Neural cell (in vitro differentiated cells): ENCODE data around the gene PMAIP1. TPM values are rescaled to one million over a fixed set of nuclear protein-coding genes. Genes with fewer than 3 reads are reported as not detected.

Source experiments
- H2AFZ ChIP-seq: fragments of 200-600, 300-800 bp; sonication (generic), shearing (Covaris generic); 2 replicates; pipeline ENCODE4 v1.6.0; 2014; ENCODE audit warnings: low read depth, mild to moderate bottlenecking, antibody characterized with exemption, low read length, moderate library complexity
- H3F3A ChIP-seq: fragments of 200-600 bp; shearing (Covaris generic); 2 replicates; pipeline ENCODE4 v1.6.1; 2016; ENCODE audit warnings: mild to moderate bottlenecking, moderate library complexity, mixed read lengths, antibody characterized with exemption, low read length; ENCODE audit not compliant: insufficient read depth, poor library complexity, severe bottlenecking
- H3K27ac ChIP-seq: fragments of 200-600, 300-800 bp; sonication (generic), shearing (Covaris generic); 2 replicates; pipeline ENCODE4 v1.5.1; 2014; ENCODE audit warnings: mild to moderate bottlenecking, low read length, moderate library complexity
- H3K27me3 ChIP-seq: fragments of 300-800, 200-600 bp; sonication (generic), shearing (Covaris generic); 2 replicates; pipeline ENCODE4 v1.6.0; 2014; ENCODE audit warnings: mild to moderate bottlenecking, low read depth, low read length, moderate library complexity; ENCODE audit not compliant: insufficient read depth
- H3K36me3 ChIP-seq: fragments of 300-800, 200-600 bp; sonication (generic), shearing (Covaris generic); 2 replicates; pipeline ENCODE4 v1.5.1; 2014; ENCODE audit warnings: mild to moderate bottlenecking, antibody characterized with exemption, low read length, moderate library complexity; ENCODE audit not compliant: insufficient read depth
- H3K4me2 ChIP-seq: fragments of 300-800, 200-600 bp; sonication (generic), shearing (Covaris generic); 2 replicates; pipeline ENCODE4 v1.6.0; 2014; ENCODE audit warnings: mild to moderate bottlenecking, low read length
- H3K4me3 ChIP-seq: fragments of 300-800, 200-600 bp; sonication (generic), shearing (Covaris generic); 2 replicates; pipeline ENCODE4 v1.5.1; 2014; ENCODE audit warnings: mild to moderate bottlenecking, low read length, moderate library complexity
- H3K79me2 ChIP-seq: fragments of 200-600 bp; shearing (Covaris generic); replicated peaks from 2 replicates; pipeline ENCODE4 v1.6.0; 2014; ENCODE audit warnings: mild to moderate bottlenecking, low read length, moderate library complexity; ENCODE audit not compliant: insufficient read depth
- H3K9ac ChIP-seq: fragments of 300-800, 200-600 bp; sonication (generic), shearing (Covaris generic); 2 replicates; pipeline ENCODE4 v1.6.1; 2016; ENCODE audit warnings: mild to moderate bottlenecking, low read length, mixed read lengths
- H3K9me2 ChIP-seq: fragments of 200-600 bp; shearing (Covaris generic); 2 replicates; pipeline ENCODE4 v1.6.1; 2016; ENCODE audit warnings: mild to moderate bottlenecking, low read length, mixed read lengths; ENCODE audit not compliant: insufficient read depth
- H3K9me3 ChIP-seq: fragments of 200-600, 300-800 bp; sonication (generic), shearing (Covaris generic); 2 replicates; pipeline ENCODE4 v1.6.1; 2016; ENCODE audit warnings: mild to moderate bottlenecking, mixed run types, low read length, moderate library complexity, mixed read lengths
- H4K20me1 ChIP-seq: fragments of 200-600 bp; shearing (Covaris generic); 2 replicates; pipeline ENCODE4 v1.6.1; 2016; ENCODE audit warnings: mild to moderate bottlenecking, mixed run types; ENCODE audit not compliant: insufficient read depth
- CTCF ChIP-seq: fragments of 450-650 bp; IDR thresholded peaks from 2 replicates; pipeline ENCODE4 v1.5.1; 2014; ENCODE audit warnings: antibody characterized with exemption, mild to moderate bottlenecking, moderate library complexity; ENCODE audit not compliant: poor library complexity, severe bottlenecking
- EP300 ChIP-seq: fragments of 450-650 bp; conservative IDR thresholded peaks from 2 replicates; pipeline ENCODE4 v1.6.1; 2014; ENCODE audit warnings: antibody characterized with exemption, mild to moderate bottlenecking, moderate library complexity; ENCODE audit not compliant: poor library complexity, severe bottlenecking
- EZH2 ChIP-seq: fragments of 200-600, 300-800 bp; shearing (Covaris generic), sonication (generic); IDR thresholded peaks from 2 replicates; pipeline ENCODE4 v1.6.1; 2014; ENCODE audit warnings: antibody characterized with exemption, low read length, borderline replicate concordance, mild to moderate bottlenecking; ENCODE audit not compliant: insufficient read depth, poor library complexity, severe bottlenecking
- MXI1 ChIP-seq: fragments of 450-650 bp; conservative IDR thresholded peaks from 2 replicates; pipeline ENCODE4 v1.6.1; 2014; ENCODE audit warnings: antibody characterized with exemption, mild to moderate bottlenecking; ENCODE audit not compliant: poor library complexity, severe bottlenecking
- POLR2AphosphoS5 ChIP-seq: IDR thresholded peaks from 2 replicates; pipeline ENCODE4 v1.6.1; 2012
- RAD21 ChIP-seq: fragments of 450-650 bp; conservative IDR thresholded peaks from 2 replicates; pipeline ENCODE4 v1.6.1; 2014; ENCODE audit warnings: antibody characterized with exemption, mild to moderate bottlenecking, moderate library complexity
- SMC3 ChIP-seq: fragments of 450-650 bp; conservative IDR thresholded peaks from 2 replicates; pipeline ENCODE4 v1.6.1; 2014; ENCODE audit warnings: antibody characterized with exemption, mild to moderate bottlenecking, moderate library complexity; ENCODE audit not compliant: poor library complexity
- TAF1 ChIP-seq: IDR thresholded peaks from 2 replicates; pipeline ENCODE4 v1.6.1; 2012; ENCODE audit warnings: low read depth
- polyA plus RNA-seq: library from polyadenylated mRNA; depleted of rRNA; stranded (reverse); fragments of >200 nt; gene quantifications from 2 replicates; pipeline ENCODE4 v1.2.3, GENCODE V29; 2014
- TF ChIP-seq, protein P1 (sequence below): IDR thresholded peaks from 2 replicates; pipeline ENCODE4 v1.6.1; 2012; ENCODE audit warnings: borderline replicate concordance

The PMAIP1 gene
- polyA plus RNA-seq, 1 donor from 2014 or later, result 2.4 TPM

DNA sequence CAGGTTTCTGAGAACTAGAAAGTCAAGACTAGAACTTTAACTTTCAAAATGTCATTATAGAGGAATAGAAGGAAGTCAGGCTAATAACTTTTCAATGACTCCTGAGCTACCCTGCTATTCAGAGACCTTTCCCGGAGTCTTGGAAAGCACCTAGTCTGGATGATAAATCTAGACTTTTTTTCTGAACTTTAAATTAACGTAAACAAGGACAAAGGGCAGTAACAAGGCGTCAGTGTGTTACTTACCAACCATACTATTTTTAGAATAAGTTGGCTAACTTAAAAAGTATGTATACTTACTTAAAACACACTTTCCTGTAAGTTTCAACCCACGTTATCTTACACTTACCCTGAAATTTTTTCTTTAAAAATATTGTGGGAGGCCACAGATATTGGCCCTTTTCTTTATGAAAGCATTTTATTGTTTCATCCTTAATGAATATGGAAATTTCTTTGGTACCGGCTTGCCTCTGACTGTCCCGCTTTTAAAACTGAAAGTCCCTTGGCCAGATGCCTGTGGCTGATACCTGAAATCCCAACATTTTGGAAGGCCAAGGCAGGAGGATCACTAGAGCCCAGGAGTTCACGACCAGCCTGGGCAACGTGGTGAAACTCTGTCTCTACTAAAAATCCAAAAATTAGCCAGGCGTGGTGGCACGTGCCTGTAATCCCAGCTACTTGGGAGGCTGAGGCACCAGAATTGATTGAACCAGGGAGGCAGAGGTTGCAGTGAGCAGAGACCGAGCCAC, 9.7 kb downstream of the PMAIP1 start:
- Histone ChIP-seq H3K4me2 (no peak overlapping the region), H3K4me3 (no peak overlapping the region), H4K20me1 (no peaks in the 10 kb centered on the region), H3K27me3 (no peaks in the 10 kb centered on the region), H3K9me3 (no peaks in the 10 kb centered on the region), H3K79me2 (no peaks in the 10 kb centered on the region), H3F3A (no peaks in the 10 kb centered on the region), H2AFZ (no peak overlapping the region), H3K36me3 (no peaks in the 10 kb centered on the region), H3K9ac (no peak overlapping the region), H3K9me2 (no peaks in the 10 kb centered on the region), H3K27ac (no peak overlapping the region)
- TF ChIP-seq POLR2AphosphoS5 (no peak), MXI1 (no peak), EZH2 (no peak), EP300 (no peak), CTCF (no peak), RAD21 (no peak), SMC3 (no peak)
- TF ChIP-seq, protein P1, sequence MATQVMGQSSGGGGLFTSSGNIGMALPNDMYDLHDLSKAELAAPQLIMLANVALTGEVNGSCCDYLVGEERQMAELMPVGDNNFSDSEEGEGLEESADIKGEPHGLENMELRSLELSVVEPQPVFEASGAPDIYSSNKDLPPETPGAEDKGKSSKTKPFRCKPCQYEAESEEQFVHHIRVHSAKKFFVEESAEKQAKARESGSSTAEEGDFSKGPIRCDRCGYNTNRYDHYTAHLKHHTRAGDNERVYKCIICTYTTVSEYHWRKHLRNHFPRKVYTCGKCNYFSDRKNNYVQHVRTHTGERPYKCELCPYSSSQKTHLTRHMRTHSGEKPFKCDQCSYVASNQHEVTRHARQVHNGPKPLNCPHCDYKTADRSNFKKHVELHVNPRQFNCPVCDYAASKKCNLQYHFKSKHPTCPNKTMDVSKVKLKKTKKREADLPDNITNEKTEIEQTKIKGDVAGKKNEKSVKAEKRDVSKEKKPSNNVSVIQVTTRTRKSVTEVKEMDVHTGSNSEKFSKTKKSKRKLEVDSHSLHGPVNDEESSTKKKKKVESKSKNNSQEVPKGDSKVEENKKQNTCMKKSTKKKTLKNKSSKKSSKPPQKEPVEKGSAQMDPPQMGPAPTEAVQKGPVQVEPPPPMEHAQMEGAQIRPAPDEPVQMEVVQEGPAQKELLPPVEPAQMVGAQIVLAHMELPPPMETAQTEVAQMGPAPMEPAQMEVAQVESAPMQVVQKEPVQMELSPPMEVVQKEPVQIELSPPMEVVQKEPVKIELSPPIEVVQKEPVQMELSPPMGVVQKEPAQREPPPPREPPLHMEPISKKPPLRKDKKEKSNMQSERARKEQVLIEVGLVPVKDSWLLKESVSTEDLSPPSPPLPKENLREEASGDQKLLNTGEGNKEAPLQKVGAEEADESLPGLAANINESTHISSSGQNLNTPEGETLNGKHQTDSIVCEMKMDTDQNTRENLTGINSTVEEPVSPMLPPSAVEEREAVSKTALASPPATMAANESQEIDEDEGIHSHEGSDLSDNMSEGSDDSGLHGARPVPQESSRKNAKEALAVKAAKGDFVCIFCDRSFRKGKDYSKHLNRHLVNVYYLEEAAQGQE, result no peak

DNA sequence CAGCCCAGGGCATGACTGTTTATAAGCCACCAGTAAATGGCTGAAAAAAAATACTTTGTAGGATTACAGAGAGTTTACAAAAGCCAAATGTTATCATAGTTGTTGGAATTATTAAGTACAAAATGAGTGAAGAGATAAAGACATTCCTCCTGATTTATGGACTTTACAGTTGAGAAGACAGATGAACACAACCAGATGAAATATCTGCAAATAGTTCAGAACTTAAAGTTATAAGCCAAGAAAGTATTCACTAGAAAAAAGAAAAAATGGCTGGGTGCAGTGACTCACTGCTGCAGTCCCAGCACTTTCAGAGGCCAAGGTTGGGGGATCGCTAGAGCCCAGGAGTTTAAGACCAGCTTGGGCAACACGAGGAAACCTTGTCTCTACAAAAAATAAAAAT, 11.2 kb downstream of the PMAIP1 start:
- no peak overlapping the region for H2AFZ ChIP-seq
- no peak overlapping the region for H3K9ac ChIP-seq
- no peaks in the 10 kb centered on the region for H4K20me1 ChIP-seq
- H3K36me3 ChIP-seq, result no peaks in the 10 kb centered on the region
- H3K79me2 ChIP-seq, result no peaks in the 10 kb centered on the region
- H3K4me3 ChIP-seq, result no peak overlapping the region
- H3K27ac ChIP-seq, result no peak overlapping the region
- TF ChIP-seq, protein P1, result no peak
- no peak for TF ChIP-seq EP300
- no peak for TF ChIP-seq SMC3
- TF ChIP-seq CTCF, result no peak
- TF ChIP-seq RAD21, result no peak
- TF ChIP-seq POLR2AphosphoS5, result no peak
- TF ChIP-seq MXI1, result no peak
- no peak for TF ChIP-seq EZH2
- TF ChIP-seq TAF1, result no peak
- no peaks in the 10 kb centered on the region for H3F3A ChIP-seq
- no peak overlapping the region for H3K4me2 ChIP-seq
- H3K27me3 ChIP-seq, result no peaks in the 10 kb centered on the region
- no peaks in the 10 kb centered on the region for H3K9me3 ChIP-seq
- no peaks in the 10 kb centered on the region for H3K9me2 ChIP-seq
